Keratinocyte (primary cell): ENCODE data around the gene LIG1.
A peak's percentile ranks its signal among the peaks of the same experiment; 100 is the strongest.

Experiments
- EZH2 ChIP-seq: IDR thresholded peaks from one replicate; pipeline ENCODE4 v1.6.1; 2012; ENCODE audit warnings: inconsistent platforms, mild to moderate bottlenecking, low read length, moderate library complexity
- TF ChIP-seq, protein P1 (sequence below), 3 experiments: IDR thresholded peaks in 1 of 3; conservative IDR thresholded peaks in 1 of 3; optimal IDR thresholded peaks in 1 of 3; 2 replicates in 2 of 3; 3 replicates in 1 of 3; pipeline versions ENCODE3 to v1.5.1; 2011; ENCODE audit warnings: low read length in 3 of 3, mild to moderate bottlenecking in 3 of 3, moderate library complexity in 2 of 3, control low read depth in 1 of 3, inconsistent platforms in 1 of 3; ENCODE audit not compliant: insufficient read depth in 2 of 3; ENCODE audit errors: extremely low read depth in 1 of 3

DNA sequence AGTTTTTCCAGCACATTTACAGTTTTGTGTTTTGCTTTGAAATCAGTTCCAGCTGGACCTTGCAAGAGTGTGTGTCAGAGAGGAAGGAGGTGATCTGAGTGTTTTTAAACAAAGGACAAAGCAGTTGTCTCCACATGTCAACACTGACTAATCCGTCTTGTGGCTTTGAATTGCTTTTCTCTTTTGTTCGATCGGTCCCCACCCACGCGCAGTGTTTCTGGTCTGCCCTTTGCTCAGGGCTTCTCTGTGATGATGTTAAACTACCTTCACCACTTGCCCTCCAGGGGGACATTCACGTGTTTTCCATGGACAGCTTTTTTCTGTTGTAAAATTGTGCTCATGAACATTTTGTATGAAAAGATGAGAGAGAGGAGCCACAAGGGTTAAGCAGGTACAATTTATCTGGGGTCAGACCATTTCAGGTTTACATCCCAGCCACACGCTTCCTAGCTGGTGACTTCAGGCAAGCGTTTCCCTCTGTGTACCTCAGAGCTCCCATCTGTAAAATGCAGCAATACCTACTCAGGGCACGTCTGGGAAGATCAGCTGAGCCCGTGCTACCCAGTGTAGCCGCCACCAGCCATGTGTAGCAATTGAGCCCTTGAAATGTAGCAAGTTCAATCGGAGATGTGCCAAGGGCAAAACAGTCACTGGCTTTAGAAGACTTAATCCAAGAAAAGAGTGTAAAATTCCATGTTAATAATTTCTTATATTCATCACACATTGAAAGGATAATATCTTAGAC is 46.1 kb downstream of the LIG1 start:
- TF ChIP-seq, protein P1, sequence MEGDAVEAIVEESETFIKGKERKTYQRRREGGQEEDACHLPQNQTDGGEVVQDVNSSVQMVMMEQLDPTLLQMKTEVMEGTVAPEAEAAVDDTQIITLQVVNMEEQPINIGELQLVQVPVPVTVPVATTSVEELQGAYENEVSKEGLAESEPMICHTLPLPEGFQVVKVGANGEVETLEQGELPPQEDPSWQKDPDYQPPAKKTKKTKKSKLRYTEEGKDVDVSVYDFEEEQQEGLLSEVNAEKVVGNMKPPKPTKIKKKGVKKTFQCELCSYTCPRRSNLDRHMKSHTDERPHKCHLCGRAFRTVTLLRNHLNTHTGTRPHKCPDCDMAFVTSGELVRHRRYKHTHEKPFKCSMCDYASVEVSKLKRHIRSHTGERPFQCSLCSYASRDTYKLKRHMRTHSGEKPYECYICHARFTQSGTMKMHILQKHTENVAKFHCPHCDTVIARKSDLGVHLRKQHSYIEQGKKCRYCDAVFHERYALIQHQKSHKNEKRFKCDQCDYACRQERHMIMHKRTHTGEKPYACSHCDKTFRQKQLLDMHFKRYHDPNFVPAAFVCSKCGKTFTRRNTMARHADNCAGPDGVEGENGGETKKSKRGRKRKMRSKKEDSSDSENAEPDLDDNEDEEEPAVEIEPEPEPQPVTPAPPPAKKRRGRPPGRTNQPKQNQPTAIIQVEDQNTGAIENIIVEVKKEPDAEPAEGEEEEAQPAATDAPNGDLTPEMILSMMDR (optimal IDR thresholded peaks at IDR 0.05 in 1 of 3, IDR thresholded peaks at IDR 0.05 in 1 of 3, conservative IDR thresholded peaks at IDR 0.05 in 1 of 3; ENCODE audit: extremely low read depth in 1 of 3, insufficient read depth in 2 of 3, low read length in 3 of 3): peak; percentile 11 to 68 (median 21)
- TF ChIP-seq EZH2: no peak
